Measurements from ENCODE around the gene GABARAP. TPM values are rescaled to one million over a fixed set of nuclear protein-coding genes. Genes with fewer than 3 reads are reported as not detected.
A peak's percentile ranks its signal among the peaks of the same experiment; 100 is the strongest.

Gene GABARAP
- total and polyA plus RNA-seq, 2 experiments from 2014 or later = 355 to 847 TPM

GRCh38 chr17:7233701-7234082 lies 8.6 kb downstream of the GABARAP start:
- TF ChIP-seq EZH2 (IDR thresholded peaks at IDR 0.05; ENCODE audit: insufficient read depth, poor library complexity, severe bottlenecking) = no peak
- peak overlapping the region; percentile 91 for H3K9ac ChIP-seq
- H3K9me3 ChIP-seq (ENCODE audit: low read depth) = no peaks in the 10 kb centered on the region
- 1% methylated on average over 9 of the region's 9 CpGs for WGBS, 2 experiments (ENCODE audit: low coverage in 1 of 2, low lambda C conversion rate in 2 of 2, missing lambda C conversion rate in 2 of 2)
- H3F3A ChIP-seq (ENCODE audit: insufficient read depth) = peaks cover 36% of the 10 kb centered on the region
- peak overlapping the region; percentile 95 for H3K4me2 ChIP-seq (ENCODE audit: unreplicated experiment)
- peaks cover 89% of the 10 kb centered on the region for H3K79me2 ChIP-seq (ENCODE audit: insufficient read depth)
- H3K9me2 ChIP-seq (ENCODE audit: insufficient read depth) = no peaks in the 10 kb centered on the region
- H3K4me3 ChIP-seq = peak overlapping the region; percentile 89
- no peaks in the 10 kb centered on the region; the same call in 1 of the 2 replicates for H4K20me1 ChIP-seq (ENCODE audit: insufficient read depth)
- H3K27me3 ChIP-seq (replicated peaks; ENCODE audit: insufficient read depth) = no peaks in the 10 kb centered on the region
- no peaks in the 10 kb centered on the region; the same call in 1 of the 2 replicates for H3K36me3 ChIP-seq (ENCODE audit: low read depth)
- peak overlapping the region; percentile 76 for H2AFZ ChIP-seq
- H3K27ac ChIP-seq = peak overlapping the region; percentile 77
- DNase-seq = peak; percentile 75
- peaks cover 22% of the 10 kb centered on the region for H3K4me1 ChIP-seq (ENCODE audit: insufficient read depth)
- in situ Hi-C loops (cut with MboI) = no loop called here

- Histone ChIP-seq H3K27ac (no peak overlapping the region), H3K79me2 (ENCODE audit: insufficient read depth) (peaks cover 82% of the 10 kb centered on the region), H4K20me1 (ENCODE audit: insufficient read depth) (no peaks in the 10 kb centered on the region; the same call in 1 of the 2 replicates), H3K4me1 (ENCODE audit: insufficient read depth) (peaks cover 22% of the 10 kb centered on the region), H2AFZ (no peak overlapping the region), H3F3A (ENCODE audit: insufficient read depth) (peaks cover 34% of the 10 kb centered on the region), H3K4me2 (ENCODE audit: unreplicated experiment) (peak overlapping the region; percentile 95), H3K9me2 (ENCODE audit: insufficient read depth) (no peaks in the 10 kb centered on the region), H3K4me3 (peak overlapping the region; percentile 89), H3K27me3 (replicated peaks; ENCODE audit: insufficient read depth) (no peaks in the 10 kb centered on the region), H3K9me3 (ENCODE audit: low read depth) (no peaks in the 10 kb centered on the region), H3K9ac (no peak overlapping the region), H3K36me3 (ENCODE audit: low read depth) (no peaks in the 10 kb centered on the region; the same call in 1 of the 2 replicates)
- TF ChIP-seq EZH2phosphoT487 (IDR thresholded peaks at IDR 0.05; ENCODE audit: insufficient read depth, low read depth) = no peak
- 70 to 72% methylated on average over 5 of the region's 5 CpGs for WGBS, 2 experiments (ENCODE audit: low coverage in 1 of 2, low lambda C conversion rate in 2 of 2, missing lambda C conversion rate in 2 of 2)
- in situ Hi-C loops (cut with MboI) = no loop called here
- no peak for DNase-seq
Measured at GRCh38 chr17:7232114-7232513, 10.1 kb downstream of the GABARAP start.

- Histone ChIP-seq H3K4me1 (ENCODE audit: insufficient read depth) (0 out of 2 replicates have a peak, but pooled peaks cover 8% of the 10 kb centered on the region), H3K36me3 (ENCODE audit: low read depth) (peaks cover 6% of the 10 kb centered on the region; the same call in 1 of the 2 replicates), H3K9ac (no peak overlapping the region), H3K9me3 (ENCODE audit: low read depth) (no peaks in the 10 kb centered on the region), H2AFZ (no peak overlapping the region), H3K4me3 (no peak overlapping the region), H3K27ac (no peak overlapping the region), H3K79me2 (ENCODE audit: insufficient read depth) (peaks cover 56% of the 10 kb centered on the region), H4K20me1 (ENCODE audit: insufficient read depth) (no peaks in the 10 kb centered on the region; the same call in 1 of the 2 replicates), H3K9me2 (ENCODE audit: insufficient read depth) (no peaks in the 10 kb centered on the region), H3K4me2 (ENCODE audit: unreplicated experiment) (no peak overlapping the region), H3K27me3 (replicated peaks; ENCODE audit: insufficient read depth) (no peaks in the 10 kb centered on the region), H3F3A (ENCODE audit: insufficient read depth) (peaks cover 23% of the 10 kb centered on the region)
- no peak for TF ChIP-seq EZH2phosphoT487 (IDR thresholded peaks at IDR 0.05; ENCODE audit: insufficient read depth, low read depth)
- TF ChIP-seq EZH2 (IDR thresholded peaks at IDR 0.05; ENCODE audit: insufficient read depth, poor library complexity, severe bottlenecking) = no peak
- DNase-seq = no peak
- in situ Hi-C loops (cut with MboI) = no loop called here
- 97% methylated on average over 11 to 19 of the region's 19 CpGs for WGBS, 2 experiments (ENCODE audit: low coverage in 1 of 2, low lambda C conversion rate in 2 of 2, missing lambda C conversion rate in 2 of 2)
Measured at GRCh38 chr17:7229504-7229903, 12.7 kb downstream of the GABARAP start.

- H3K27me3 ChIP-seq (replicated peaks; ENCODE audit: insufficient read depth) = no peaks in the 10 kb centered on the region
- no peaks in the 10 kb centered on the region for H3K9me2 ChIP-seq (ENCODE audit: insufficient read depth)
- H3K27ac ChIP-seq = no peak overlapping the region
- peaks cover 6% of the 10 kb centered on the region; the same call in 1 of the 2 replicates for H3K36me3 ChIP-seq (ENCODE audit: low read depth)
- in situ Hi-C loops (cut with MboI) = no loop called here
- peaks cover 23% of the 10 kb centered on the region for H3F3A ChIP-seq (ENCODE audit: insufficient read depth)
- H4K20me1 ChIP-seq (ENCODE audit: insufficient read depth) = no peaks in the 10 kb centered on the region; the same call in 1 of the 2 replicates
- H3K9ac ChIP-seq = no peak overlapping the region
- no peak for DNase-seq
- no peak overlapping the region for H2AFZ ChIP-seq
- TF ChIP-seq EZH2phosphoT487 (IDR thresholded peaks at IDR 0.05; ENCODE audit: insufficient read depth, low read depth) (no peak), EZH2 (IDR thresholded peaks at IDR 0.05; ENCODE audit: insufficient read depth, poor library complexity, severe bottlenecking) (no peak)
- WGBS, 2 experiments (ENCODE audit: low coverage in 1 of 2, low lambda C conversion rate in 2 of 2, missing lambda C conversion rate in 2 of 2) = 89 to 94% methylated on average over 11 to 14 of the region's 14 CpGs
- H3K4me3 ChIP-seq = no peak overlapping the region
- H3K4me1 ChIP-seq (ENCODE audit: insufficient read depth) = 0 out of 2 replicates have a peak, but pooled peaks cover 8% of the 10 kb centered on the region
- no peaks in the 10 kb centered on the region for H3K9me3 ChIP-seq (ENCODE audit: low read depth)
- H3K79me2 ChIP-seq (ENCODE audit: insufficient read depth) = peaks cover 55% of the 10 kb centered on the region
- no peak overlapping the region for H3K4me2 ChIP-seq (ENCODE audit: unreplicated experiment)
Measured at GRCh38 chr17:7228920-7229319, 13.3 kb downstream of the GABARAP start.
